GM19043 (cell line): ENCODE measurements around the gene PEX14.

Experiments used
- ATAC-seq: cut with Tn5 transposase; IDR thresholded peaks from one replicate; pipeline ENCODE4 v1.9.1; 2021; ENCODE audit warnings: low read depth; ENCODE audit not compliant: unreplicated experiment

Gene PEX14

DNA sequence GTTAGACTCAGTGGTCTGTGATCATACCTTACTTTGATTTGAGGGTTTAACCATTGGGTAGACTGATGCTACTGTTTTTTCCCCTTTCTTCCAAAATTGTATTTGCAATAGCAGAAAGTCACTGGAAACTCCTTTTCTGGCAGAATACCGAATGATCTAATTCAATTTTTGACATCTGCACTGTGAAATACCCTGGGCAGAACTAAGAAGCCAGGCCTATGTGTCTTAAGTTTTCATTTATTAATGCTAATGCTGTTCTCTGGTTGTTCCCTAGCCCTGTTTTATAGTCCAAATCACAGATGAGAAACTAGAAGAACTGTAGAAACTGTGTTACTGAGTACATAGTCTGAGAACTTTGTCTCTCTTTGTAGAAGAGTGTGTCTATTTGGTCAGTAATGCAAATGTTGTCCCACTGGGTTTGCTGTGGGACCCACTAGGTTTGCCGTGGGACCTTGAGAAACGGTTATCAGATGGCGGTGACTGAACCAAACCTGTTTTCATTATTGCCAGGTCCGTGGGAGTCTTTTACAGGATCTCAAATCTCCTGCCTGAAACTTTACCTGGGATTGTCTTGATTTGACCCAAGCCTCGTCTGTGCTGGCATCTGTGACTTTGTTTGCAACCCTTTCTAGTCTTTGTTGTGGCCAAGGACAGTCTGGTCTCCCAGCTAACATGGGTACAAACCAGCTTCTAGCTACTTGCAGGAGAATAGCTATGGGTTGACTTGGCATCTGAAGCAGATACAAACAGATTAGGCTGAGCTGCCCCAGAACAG, 41.4 kb downstream of the PEX14 start:
- ATAC-seq: no peak

DNA sequence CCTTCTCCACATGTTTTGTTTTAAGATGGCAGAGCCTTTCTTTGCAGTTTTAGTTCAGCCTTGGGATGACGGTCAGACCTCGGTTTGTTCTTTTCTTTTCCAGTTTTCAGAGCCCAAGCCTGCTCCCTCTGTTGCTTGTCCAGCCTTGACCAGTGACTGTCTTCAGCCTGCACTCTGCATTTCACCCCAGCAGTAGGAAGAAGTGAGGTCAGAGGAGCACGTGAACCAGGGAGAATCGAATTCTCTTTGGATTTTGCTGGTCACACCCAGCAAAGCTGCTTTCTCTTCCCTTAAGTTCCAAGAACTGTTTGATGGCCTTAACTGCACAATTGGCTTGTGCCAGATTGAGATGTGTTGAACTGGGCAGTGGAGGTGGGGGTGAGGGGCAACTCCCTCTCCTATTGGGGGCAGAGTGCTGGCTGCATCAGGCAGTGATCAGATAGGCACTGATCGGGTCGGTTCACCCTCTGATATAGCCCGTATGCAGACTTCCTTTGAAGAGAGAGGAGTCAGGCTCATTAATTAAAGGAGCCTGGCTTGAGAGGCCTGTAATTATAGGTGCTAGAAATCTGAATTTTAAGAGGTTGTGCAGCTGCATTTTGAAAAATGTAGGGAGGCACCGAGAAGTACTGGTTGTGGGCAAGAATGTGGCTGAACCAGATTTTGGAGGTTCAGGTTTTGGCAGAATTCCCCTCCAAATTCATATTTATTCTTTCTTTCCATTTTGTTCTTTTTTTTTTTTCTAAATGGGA, 42.4 kb downstream of the PEX14 start:
- no peak for ATAC-seq

DNA sequence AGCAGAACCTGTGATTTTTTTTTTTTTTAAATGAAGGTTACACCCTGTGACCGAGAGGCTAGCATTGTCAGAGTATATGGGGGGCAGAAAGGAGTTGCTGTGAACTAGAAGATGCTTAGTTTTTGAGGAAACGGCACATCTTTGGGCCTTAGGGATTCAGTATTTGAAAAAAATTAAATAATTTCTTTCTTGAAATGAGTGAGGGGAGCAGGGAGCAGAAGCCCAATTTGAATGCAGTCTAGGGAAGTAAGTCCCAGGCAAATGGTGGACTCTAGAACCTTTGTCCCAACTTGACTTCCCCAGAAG, 42.9 kb downstream of the PEX14 start:
- no peak for ATAC-seq

DNA sequence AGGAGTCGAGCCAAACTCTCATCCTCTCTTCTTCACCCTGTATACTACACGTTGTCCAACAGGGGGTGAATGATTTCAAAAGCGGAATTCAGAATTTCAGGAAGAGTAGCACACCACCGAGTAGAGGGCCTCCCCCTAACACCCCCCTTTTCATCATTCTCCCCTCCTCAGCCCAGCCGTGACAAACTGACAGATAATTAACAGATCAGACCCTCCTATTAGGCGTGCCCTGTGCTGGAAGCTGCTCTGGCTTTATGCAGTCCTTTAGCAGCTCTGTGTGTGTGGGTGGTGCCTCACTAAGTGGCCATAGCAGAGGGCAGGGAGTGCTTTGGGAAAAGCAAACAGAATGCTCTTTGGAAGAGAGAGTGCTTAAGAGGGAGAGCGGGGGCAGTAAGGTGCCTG, 44.3 kb downstream of the PEX14 start:
- no peak for ATAC-seq

DNA sequence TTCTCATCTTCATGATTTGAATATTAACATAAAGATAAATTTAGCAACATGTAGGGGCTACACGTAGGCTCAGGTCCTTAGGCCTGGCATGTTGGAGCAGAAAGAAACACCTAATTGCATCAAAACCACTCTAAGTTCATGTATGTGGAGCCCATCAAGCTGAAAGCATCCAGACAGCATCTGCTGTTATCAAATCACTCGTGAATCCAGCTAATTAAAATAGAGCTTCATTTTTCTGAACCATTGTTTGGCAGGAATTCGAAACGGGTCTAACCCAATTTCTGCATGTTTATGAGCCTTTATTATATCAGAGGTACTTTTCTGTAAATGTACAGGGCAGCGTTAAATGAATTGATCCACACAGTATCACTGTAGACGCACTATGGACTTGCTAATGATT, 45.7 kb downstream of the PEX14 start:
- no peak for ATAC-seq

DNA sequence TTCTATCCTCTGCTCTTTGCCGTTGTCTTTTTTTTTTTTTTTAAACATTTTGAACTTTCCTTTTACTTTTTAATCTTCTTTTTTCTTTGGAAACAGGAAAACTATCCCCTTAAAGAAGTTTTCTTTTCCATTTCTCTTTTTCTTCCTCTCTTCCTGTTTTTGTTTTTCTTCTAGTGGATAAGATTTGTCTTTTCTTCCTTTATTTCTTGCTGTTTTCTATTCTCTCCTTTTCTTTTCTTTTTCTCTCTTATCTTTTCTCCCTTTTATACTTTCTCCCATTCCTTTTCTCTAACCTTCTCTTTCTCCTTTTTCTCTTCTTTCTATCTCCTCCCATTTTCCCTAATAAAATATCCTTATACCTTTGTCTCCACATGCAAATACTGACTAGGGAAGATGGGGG, 46.2 kb downstream of the PEX14 start:
- ATAC-seq: no peak

DNA sequence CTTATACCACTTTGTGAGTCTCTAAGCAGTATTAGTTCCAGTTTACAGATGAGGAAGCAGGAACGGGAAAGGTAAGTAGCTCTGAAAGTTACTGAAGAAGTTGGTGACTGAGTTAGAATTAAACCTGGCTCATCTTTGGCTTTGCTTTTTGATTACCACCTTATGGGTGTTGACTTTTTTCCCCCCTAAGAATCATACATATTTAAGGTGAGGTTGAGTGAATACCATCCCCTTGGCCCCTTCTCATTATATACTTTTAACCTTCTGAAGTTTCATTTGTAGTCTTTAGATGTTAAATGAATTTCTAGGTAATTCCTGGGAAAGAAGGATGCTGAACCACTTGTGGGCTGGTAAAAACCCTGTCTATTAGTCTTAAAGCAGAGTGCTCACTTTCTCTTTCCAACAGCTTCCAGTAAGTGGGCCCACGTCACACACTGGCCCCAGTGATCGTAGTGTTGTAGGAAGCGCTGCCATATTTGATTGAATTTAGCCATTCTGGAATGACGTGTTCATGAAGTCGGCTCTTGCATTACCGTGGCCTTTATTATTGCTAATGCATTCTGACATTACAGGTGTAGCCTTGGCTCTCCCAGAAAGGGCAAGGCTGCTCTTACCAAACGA, 46.9 kb downstream of the PEX14 start:
- ATAC-seq: no peak

DNA sequence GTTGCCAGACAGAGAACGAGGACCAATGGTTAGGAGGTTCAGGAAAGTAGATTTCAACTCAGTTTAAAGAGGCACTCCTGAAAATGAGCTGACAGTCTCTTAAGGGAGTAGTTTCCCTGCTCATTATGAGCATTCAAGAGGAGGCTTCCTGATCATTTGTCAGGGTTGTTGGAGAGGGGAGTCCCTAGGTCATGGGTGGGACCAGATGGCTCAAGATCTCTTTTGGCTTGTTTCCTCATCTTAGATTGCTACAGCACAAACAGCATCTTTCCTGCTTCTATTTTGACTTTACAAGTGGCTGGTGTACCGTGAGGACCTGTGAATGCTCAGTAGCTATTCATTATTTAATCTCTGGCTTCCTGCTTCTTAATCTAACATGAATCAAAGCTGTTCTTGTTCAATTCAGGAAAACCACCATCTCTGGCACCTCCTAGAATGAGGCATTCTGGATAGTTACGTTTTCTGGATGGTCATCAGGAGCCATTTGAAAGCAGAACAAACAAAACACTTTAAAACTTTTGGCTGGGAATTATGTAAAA, 47.6 kb downstream of the PEX14 start:
- ATAC-seq: no peak

DNA sequence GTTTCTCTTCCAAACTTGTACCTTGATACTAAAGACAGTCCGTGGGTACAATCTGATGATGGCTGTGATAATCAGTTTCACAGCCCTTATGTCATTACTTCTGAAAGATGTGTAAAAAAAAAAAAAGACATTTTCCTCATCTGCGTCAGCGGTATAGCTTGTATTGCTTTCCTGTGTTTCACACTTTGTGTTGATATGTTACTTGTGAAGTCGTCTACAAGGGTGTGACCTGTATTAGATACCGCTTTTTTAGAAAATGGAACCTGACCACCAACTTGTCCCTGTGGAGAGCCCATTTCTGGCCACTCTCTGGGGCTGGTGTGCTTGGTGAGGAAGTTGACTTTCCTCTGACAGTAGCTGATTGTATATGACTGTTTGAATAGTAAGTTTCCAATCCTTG, 50.5 kb downstream of the PEX14 start:
- ATAC-seq: no peak

DNA sequence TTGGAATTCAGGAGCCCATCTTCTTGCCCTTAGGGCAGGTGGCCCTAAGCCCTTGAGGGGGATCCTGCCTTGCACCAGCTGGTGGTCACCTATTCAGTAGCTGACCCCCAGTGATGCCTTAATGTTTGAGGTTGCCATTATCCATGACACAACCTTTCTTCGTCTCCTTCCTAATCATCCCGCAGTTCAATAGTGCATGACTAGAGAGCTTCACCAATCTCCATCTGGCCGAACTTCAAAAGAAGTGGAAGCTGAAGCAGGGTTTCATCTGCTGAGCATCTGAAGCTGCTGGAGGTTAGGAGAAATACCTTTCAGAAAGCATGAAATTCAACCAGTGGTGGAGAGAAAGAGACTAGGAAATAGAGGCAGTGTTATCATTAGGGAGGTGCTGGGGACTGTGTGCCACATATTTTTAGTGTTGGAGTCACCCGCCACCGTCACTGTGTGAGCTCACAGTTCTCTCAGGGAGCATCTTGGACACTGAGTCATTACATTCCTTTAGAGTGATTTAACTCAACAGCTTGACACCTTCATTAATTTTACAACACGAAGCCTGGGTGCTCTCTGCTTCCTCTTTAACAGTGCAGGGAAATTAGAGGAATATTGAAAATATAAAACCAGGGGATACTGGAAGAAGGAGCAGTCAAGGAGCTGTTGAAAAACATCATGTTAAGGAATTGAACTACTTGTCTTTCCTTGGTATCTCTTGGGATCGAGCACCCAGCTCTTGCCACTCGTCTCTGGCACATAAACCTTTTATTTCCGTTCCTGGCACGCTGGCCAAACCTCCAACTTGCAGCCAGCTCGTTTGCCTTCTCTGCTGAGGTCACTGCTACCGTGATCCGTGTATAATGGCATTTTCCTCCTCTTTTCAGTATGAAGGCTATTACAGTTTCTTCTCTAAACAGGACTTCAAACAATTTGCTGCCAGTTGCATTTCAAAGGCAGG, 53.6 kb downstream of the PEX14 start:
- no peak for ATAC-seq

DNA sequence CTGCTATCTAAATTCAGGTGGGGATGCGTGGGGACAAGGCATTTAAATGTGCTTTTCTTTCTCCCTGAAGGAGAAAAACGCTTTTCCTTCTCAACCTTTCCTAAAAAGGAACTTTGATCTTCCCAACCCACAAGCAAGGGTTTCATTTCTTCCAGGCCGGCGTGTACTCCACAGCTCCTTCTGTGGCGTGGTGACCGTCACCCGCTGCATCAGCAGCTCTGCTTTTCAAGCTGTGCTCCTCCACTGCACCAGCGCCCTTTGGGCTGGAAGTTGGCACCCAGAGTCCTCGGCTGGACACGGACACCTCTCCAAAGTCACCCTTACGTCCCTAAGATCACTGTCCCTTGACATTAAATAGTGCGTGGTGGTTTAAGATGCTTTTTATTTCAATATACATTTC, 54.3 kb downstream of the PEX14 start:
- no peak for ATAC-seq

DNA sequence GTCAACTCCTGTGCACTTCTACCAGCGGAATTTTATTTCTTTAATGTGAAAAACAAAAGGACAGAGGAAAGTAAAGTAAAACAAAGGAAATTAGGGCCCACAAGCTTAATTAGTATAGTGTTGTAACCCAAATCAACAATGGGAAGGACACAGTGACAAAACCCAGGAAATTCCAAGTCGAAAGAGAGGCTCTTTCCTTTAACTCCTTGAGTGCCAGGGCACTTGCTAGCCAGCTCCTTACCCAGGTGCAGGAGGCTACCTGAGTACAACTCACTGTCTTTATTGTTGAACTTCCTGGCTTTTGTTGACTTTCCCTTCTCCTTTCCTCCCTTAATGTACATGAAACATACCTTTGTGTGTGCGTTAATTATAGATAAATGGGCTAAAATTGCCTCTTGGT, 55.0 kb downstream of the PEX14 start:
- no peak for ATAC-seq

DNA sequence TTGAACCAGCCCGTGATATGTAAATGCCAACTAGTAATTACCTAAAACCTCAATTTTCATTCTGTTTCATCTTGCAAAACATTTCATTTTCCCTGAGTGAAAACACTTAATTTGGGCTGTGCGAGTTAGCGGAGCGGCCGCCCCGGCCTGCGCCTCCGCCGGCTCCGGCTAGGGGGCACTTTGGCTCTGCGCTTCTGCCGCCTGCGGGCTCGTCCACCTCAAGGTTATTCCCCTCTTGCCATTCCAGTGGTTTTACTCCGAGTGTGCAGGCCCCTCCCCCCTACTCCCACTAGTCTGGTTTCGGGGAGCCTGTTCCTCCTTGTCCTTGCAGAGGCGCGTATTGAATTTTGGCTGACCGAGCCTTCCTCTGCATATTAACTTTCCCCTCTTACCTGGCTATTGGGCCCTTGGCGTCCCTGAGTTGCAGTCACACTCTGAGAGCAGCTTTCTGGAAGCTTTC, 55.6 kb downstream of the PEX14 start:
- ATAC-seq: no peak

DNA sequence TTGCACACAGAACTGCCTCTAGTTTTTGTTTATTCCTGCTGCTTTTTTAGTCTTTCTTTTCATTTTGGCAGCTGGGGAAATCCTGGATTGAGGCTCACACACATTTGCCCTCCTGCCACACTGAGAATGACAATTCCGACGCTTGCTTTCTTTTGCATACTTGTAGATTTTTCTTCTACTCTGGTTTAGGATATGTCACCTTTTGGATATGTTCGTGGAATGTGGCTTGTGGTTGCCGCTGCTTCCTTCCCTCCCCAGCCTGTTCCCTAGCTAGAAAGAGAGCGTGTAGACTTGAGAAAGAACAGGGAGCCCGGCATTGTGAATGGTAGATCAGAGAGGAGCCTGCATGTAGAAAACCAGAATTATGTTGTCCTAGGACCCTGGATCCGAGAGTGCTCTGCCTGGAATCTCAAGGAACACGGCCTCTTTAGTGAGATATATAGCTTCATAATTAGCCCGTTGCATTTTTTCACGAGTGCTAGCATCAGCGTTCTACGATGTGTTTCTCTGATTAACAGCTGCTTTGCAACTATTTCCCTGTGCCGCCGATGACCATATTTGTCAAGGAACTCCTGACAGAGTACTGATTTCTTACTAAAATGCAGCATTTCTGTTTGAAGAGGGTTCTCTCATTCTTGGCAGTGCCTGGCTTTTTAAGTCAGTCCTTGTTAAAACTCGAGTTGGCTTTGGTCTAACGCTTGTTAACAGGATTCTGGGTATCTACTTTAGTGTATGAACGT, 56.2 kb downstream of the PEX14 start:
- no peak for ATAC-seq

DNA sequence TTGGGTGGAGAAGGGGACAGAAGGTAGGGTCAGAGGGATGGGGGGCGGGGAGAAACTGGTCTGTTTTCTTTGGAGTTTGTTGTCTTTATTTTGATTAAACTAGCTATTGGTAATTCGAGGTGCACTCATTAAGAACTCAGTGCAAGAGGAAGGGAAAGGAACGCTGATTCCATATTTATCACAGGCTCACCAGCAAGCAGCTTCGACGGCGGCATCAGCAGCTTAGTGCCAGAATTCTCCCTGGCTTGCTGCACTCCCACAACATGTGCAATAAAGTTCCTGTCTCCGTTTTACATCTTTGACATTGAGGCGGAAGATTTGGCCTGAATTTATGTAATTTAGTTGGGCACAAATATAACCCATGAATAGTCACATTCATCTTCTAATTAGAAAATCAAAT, 57.6 kb downstream of the PEX14 start:
- no peak for ATAC-seq

DNA sequence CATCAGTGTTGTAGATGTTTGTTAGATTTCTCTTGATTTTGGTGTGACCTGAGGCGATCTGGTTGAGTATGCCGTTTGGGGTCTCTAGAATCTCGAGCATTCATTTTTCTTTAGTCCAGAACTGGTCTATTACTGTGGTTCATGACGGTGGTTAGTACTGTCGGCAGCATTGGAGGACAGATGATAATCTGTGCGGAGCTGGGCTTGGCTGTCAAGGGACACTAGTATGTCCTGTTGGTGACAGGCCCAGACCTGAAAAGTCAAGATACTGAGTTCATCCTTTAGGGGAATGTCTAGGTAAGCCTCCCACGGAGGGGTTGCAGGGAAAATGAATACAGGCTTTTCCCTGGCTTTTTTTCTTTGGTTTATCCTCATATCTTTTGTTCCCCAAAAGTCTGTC, 59.8 kb downstream of the PEX14 start:
- ATAC-seq: no peak

DNA sequence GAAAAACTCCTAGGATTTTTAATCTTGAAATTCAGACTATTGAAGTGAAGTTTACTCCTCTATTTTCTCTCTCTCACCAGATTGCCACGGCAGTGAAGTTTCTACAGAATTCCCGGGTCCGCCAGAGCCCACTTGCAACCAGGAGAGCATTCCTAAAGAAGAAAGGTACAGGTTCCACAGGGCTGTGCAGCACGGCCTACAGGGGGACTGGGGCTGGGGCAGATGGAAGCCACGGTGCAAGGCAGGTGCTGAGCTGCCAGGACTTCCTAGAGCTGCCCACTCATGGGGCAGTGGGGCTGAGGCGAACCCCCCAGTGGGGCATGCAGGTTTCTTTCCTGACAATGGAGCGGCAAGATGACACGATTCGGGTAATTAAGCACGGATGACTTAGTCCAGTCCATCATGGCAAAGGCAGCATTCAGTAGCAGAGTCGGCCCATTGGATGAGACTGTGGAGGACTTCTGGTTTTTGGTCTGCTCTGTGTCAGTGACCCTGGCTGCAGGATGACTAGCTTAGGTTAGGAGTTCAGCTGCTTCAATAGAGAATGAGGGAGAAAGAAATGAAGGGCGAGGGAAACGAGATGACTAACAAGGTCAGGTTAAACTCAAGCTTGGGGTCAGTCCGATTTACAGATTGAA, 61.5 kb downstream of the PEX14 start:
- ATAC-seq: no peak

DNA sequence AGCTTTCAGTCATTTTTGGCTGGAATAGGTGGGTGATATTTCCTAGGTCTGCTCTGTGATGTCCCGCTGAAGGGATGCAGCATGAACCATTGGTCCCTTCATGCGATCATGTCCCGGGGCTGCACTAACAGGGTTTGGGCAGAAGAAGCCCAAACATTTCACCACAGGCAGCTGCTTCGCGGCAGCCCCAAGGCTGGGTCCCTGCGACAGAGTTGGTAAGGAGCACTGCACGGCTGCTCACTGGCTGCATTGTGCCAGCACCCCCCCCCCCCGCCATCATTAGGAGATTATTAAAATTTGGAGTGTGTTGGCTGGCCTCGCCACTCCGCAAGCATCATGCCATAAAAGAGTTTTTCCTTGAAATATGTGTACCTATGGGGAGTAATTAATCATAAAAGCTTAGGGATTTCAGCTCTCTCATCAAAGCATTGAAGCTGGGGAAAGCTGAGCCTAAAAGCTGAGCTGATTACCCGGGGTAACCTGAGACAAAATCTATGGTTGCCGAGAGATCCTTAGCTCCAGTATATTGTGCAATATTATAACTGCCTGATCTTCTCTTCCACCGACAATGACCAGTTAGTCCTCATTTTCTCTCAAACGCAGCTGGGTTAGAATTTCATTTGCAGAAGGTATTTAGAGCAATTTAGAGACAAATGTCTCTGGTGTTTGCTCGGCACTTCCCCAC, 62.5 kb downstream of the PEX14 start:
- ATAC-seq: no peak
